Measurements from ENCODE around the gene GGA1.
"Not testable (repeated sequence)": the region's sequence is repeated elsewhere in the genome, so short reads cannot be mapped to it uniquely, and the experiment has no call there.

The GGA1 gene

GRCh38 chr22:37610153-37610475, 1.5 kb downstream of the GGA1 start:
- DNase-seq: not testable (repeated sequence)

- DNase-seq: no peak
Observed at GRCh38 chr22:37610480-37611129, 2.0 kb downstream of the GGA1 start.

DNA sequence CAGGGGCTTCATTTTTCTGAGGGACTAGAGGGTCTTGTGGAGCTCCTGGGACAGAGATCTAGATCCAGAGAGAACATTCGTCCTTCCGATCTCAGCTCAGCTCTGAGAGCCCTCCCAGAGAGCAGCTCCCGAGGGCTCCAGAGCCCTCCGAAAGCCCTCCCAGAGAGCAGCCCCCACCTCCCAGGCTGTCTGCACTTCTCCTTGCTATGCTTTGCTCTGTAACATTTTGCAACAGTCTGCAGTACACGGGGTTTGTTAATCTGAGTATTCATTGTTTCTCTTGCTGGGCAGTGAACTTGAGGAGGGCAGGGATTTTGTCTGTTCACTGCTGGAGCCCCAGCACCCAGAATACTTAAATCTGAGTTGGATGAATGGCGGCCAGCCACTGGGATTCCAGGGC, 2.6 kb downstream of the GGA1 start:
- DNase-seq: no peak

DNA sequence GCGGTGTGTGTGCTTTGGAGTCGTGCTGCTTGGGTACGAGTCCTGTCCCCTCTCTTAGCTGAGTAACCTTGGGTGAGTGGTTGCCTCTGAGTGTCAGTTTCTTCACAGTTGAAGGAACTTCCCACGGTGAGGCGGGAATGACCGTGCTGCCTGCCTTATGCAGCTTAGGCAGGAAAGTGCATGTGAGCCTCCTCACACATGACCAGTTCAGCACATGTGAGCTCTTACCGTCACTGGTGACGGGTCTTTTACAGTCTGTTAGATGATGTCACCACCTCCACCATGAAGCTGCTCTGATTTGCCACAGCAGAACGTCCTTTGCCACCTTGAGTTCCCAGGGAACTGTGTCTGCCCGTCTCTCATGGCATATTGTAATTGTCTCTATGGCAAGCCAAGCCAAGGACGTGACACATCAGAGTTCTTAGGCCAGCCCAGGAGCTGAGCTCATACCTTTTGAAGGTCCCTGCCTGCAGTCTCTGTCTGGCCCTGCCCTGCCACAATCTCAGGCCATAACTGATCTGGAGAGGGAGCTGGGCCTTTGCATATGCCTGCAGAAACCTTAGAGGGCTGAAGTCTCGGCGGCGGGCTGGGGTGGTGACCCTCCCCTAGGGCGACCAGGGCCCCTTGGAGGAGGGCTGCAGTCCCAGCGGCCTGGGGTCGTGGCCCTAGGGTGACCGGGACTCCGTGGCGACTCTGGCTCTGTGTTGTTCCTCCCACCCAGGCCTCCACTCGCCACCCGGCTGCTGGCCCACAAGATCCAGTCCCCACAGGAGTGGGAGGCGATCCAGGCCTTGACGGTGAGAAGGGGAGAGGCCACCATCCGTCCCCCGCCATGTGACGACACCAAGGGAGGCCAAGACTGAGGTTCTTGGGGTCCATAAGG, 7.8 kb downstream of the GGA1 start:
- DNase-seq: no peak

DNA sequence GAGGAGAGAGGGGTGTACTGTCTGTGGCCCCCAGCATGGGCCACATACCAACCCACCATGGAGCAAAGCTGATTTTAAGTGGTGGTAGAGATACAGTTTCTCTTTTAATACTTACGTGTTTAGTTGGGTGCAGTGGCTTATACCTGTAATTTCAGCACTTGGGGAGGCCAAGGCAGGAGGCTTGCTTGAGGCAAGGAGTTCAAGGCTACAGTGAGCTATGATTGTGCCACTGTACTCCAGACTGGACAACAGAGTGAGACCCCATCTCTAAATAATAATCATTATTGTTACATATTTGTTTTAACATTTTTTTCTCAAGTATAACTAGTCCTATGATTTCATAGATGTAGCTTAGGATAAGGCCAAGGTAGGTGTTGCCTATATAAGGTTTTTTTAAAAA, 8.8 kb downstream of the GGA1 start:
- DNase-seq: no peak

- DNase-seq: no peak
Observed at GRCh38 chr22:37618072-37618656, 9.5 kb downstream of the GGA1 start.

GRCh38 chr22:37618674-37619073, 10.0 kb downstream of the GGA1 start:
- DNase-seq: no peak

GRCh38 chr22:37619991-37620390, 11.4 kb downstream of the GGA1 start:
- no peak for DNase-seq

DNA sequence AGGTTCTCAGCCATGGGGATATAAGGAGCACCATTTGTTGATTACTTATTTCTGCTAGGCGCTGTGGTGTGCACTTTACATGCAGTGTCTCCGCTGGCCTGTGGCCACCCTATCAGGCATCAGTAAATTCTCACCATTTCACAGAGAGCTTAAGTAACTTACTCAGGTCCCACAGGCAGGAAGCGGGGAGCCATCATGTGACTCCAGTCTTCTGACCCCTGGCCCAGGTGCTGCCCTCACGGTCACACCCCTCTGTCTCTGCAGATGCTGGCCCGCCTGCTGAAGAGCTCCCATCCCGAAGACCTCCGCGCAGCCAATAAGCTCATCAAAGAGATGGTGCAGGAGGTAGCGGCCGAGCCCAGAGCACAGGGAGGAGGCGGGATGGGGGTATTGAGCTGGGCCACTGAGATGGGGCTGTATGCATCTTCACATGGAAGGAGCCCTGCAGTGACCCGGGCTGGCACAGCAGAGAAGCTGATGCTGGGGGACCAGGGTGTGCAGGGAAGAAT, 12.8 kb downstream of the GGA1 start:
- no peak for DNase-seq

GRCh38 chr22:37623075-37624016, 14.7 kb downstream of the GGA1 start:
- DNase-seq: peak; percentile 69 to 73

GRCh38 chr22:37624017-37624365, 15.4 kb downstream of the GGA1 start:
- DNase-seq: no peak

- no peak for DNase-seq
Observed at GRCh38 chr22:37624876-37625275, 16.2 kb downstream of the GGA1 start.

GRCh38 chr22:37625737-37626136, 17.1 kb downstream of the GGA1 start:
- DNase-seq: no peak

GRCh38 chr22:37626144-37626543, 17.5 kb downstream of the GGA1 start:
- DNase-seq: no peak

DNA sequence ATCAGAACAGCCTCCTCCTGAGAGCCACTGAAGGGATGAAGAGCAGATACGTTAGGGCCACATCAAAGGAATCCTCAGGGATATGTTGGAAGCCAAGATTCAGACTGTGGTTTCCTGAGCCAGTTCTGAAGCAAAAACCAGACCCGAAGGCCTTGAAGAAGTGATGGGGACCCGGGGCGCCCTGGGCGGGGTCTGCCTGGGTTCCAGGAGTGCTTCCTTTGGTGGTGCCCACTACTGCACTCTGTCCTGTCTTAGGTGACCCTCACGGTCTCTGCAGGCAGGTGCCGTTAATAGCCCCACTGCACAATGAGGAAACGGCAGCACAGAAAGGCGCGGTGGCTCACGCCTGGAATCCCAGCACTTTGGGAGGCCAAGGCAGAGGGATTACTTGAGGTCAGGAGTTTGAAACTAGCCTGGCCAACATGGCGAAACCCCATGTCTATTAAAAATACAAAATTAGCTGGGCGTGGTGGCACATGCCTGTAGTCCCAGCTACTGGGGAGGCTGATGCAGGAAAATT, 18.0 kb downstream of the GGA1 start:
- DNase-seq: no peak

GRCh38 chr22:37627121-37627520, 18.5 kb downstream of the GGA1 start:
- no peak for DNase-seq

DNA sequence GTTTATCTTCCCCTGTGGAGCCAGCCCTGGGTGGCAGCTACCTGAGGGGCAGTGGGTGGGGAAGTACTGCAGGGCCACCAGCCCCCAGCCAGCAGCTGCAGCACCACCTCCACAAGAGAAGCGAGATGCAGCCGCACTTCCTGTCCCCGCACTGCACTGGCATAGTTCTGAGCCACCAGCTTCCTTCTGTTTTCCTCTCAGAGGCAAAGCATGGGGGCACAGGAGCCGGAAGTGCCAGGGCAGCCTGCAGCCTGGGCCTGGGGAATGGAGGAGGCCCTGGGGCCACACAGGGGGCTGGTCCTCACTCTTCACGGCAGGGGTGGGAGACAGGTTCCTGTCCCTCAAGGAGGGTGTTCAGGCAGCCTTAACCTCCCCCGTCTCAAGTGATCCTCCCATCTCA, 18.9 kb downstream of the GGA1 start:
- DNase-seq: peak; percentile 39 to 57

DNA sequence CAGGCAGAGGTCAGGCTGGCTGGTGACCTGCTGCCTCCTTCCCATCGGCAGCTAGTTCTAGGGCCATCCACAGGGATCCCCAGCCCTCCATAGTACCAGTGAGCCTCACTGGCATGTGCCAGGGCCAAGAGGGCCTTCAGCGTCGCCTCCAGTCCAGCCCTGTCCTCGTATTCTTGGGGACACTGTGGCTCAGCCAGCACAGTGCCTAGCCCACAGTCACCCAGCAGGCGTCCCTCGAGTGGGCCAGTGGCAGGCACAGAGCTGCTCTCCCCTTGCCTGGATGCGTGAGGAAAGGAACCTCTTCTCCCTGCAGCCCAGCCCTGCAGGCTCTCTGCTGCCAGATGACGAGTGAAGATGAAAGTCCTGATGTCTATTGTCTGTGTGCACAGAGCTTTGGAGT, 20.2 kb downstream of the GGA1 start:
- DNase-seq: no peak

GRCh38 chr22:37629928-37630327, 21.3 kb downstream of the GGA1 start:
- DNase-seq: no peak

DNA sequence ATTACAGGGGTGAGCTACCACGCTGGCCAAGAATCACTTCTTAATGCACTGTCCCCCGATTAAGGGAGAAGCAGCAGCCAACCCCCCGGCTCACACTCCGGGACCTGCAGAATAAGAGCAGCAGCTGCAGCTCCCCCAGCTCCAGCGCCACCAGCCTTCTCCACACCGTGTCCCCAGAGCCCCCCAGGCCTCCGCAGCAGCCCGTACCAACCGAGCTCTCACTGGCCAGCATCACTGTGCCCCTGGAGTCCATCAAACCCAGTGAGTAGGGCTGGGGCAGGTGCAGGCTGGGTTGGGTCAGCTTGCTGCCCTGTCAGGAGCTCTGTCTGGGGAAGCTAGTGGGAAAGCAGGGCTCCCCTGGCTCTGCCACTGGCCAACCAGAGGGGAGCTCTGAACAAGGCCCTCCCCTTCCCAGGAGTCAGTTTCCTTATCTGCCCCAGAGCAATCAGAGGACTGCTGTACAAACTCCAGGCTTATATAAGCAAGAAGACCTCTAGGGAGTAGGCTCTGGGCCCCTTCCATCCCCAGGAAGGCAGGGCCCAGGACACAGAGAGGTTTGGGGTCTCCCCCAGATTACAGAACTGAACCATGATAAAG, 22.3 kb downstream of the GGA1 start:
- no peak for DNase-seq

DNA sequence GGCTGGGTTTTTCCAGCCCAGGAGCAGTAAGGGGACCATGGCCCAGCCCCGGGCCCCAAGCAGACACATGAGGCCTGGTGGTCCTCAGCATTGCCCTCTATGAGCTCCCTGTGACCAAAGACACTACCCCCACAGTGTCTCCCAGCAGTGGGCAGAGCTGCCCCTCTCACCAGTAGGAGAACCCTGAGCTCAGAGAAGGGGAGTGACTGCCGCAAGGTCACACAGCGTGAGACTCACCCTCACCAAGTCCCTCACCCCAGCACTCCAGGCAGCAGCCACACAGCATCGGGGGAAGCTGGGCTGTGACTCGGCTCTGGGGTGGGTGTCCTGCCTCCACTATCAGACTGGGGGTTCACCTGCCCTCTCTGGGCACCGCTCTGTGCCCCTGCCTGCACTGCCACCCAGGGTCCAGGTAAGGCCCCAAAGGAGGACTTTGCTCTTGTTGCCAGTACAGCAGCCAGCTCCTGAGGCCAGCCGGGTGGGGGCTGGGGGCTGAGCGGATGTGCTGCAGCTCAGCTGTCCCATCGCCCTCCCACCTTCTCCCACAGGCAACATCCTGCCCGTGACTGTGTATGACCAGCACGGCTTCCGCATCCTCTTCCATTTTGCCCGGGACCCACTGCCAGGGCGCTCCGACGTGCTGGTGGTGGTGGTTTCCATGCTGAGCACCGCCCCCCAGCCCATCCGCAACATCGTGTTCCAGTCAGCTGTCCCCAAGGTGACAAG, 23.0 kb downstream of the GGA1 start:
- DNase-seq: no peak
